IMR-90 (cell line): Measurements from ENCODE around the gene ATG9A. TPM values are rescaled to one million over a fixed set of nuclear protein-coding genes. Genes with fewer than 3 reads are reported as not detected.
A peak's percentile ranks its signal among the peaks of the same experiment; 100 is the strongest.

ENCODE experiments used
- ATAC-seq: fragments of 200-7000 bp; cut with Tn5 transposase; 2 replicates; pipeline ENCODE4 v1.9.1; 2020; ENCODE audit warnings: low read depth, mild to moderate bottlenecking, moderate library complexity
- BruUV-seq: library from RNA; stranded (reverse); fragments of 400-500 nt; replicated peaks from 2 replicates; lab custom pipeline; 2021; lab: Mats Ljungman, UMichigan
- CTCF ChIA-PET: fragments of 300-600 bp; formaldehyde crosslinking; extraction: SDS; loops from one replicate; lab custom pipeline; 2021; ENCODE audit warnings: antibody characterized with exemption; lab: Yijun Ruan, JAX
- POLR2A ChIA-PET: fragments of 300-600 bp; sonication (Branson Sonifier 250); formaldehyde crosslinking; loops from one replicate; lab custom pipeline; 2022; ENCODE audit warnings: antibody characterized with exemption; ENCODE audit not compliant: unreplicated experiment; lab: Charles Lee
- DNase-seq: peaks from one replicate; pipeline ENCODE4 v3.0.0; 2013
- H2AFZ ChIP-seq: replicated peaks from 2 replicates; pipeline ENCODE3; 2013; ENCODE audit warnings: low read length, mild to moderate bottlenecking; ENCODE audit not compliant: poor library complexity
- H2AK5ac ChIP-seq: 2 replicates; pipeline ENCODE4 v1.6.1; 2013; ENCODE audit warnings: low read depth, low read length, inconsistent platforms
- H2AK9ac ChIP-seq: replicated peaks from 2 replicates; pipeline ENCODE3; 2013; ENCODE audit warnings: mild to moderate bottlenecking, low read depth, low read length, moderate library complexity; ENCODE audit not compliant: poor library complexity
- H2BK120ac ChIP-seq: 2 replicates; pipeline ENCODE4 v1.6.1; 2013; ENCODE audit warnings: low read depth, low read length, inconsistent platforms
- H2BK15ac ChIP-seq: 3 replicates; pipeline ENCODE4 v1.6.1; 2013; ENCODE audit warnings: low read depth, low read length, inconsistent platforms
- H2BK20ac ChIP-seq: 2 replicates; pipeline ENCODE4 v1.6.1; 2013; ENCODE audit warnings: low read depth, mild to moderate bottlenecking, inconsistent platforms, low read length, moderate library complexity
- H2BK5ac ChIP-seq: 2 replicates; pipeline ENCODE4 v1.6.1; 2013; ENCODE audit warnings: mild to moderate bottlenecking, low read depth, low read length, inconsistent platforms; ENCODE audit not compliant: poor library complexity, severe bottlenecking
- H3K14ac ChIP-seq: replicated peaks from 2 replicates; pipeline ENCODE4 v1.6.1; 2013; ENCODE audit warnings: low read depth, low read length, inconsistent platforms
- H3K18ac ChIP-seq: 2 replicates; pipeline ENCODE4 v1.6.1; 2013; ENCODE audit warnings: low read depth, low read length, control low read depth
- H3K23ac ChIP-seq: 2 replicates; pipeline ENCODE4 v1.6.1; 2013; ENCODE audit warnings: low read depth, low read length, inconsistent platforms
- H3K27ac ChIP-seq: 2 replicates; pipeline ENCODE4 v1.5.1; 2013; ENCODE audit warnings: mild to moderate bottlenecking, control low read depth, low read length; ENCODE audit not compliant: insufficient read depth
- H3K27me3 ChIP-seq: 2 replicates; pipeline ENCODE4 v1.6.1; 2013; ENCODE audit warnings: low read length; ENCODE audit not compliant: control insufficient read depth, insufficient read depth
- H3K36me3 ChIP-seq: 2 replicates; pipeline ENCODE4 v1.6.1; 2013; ENCODE audit warnings: low read length, mixed read lengths; ENCODE audit not compliant: control insufficient read depth, insufficient read depth
- H3K4ac ChIP-seq: 2 replicates; pipeline ENCODE4 v1.6.1; 2013; ENCODE audit warnings: low read depth, low read length, inconsistent platforms
- H3K4me1 ChIP-seq: 2 replicates; pipeline ENCODE4 v1.6.1; 2013; ENCODE audit warnings: low read length, mixed read lengths; ENCODE audit not compliant: control insufficient read depth, insufficient read depth
- H3K4me2 ChIP-seq: 2 replicates; pipeline ENCODE4 v1.6.1; 2013; ENCODE audit warnings: low read depth, mild to moderate bottlenecking, control low read depth, low read length, moderate library complexity
- H3K4me3 ChIP-seq: 2 replicates; pipeline ENCODE4 v1.5.1; 2013; ENCODE audit warnings: low read depth, mild to moderate bottlenecking, control low read depth, low read length, moderate library complexity; ENCODE audit not compliant: insufficient read depth
- H3K56ac ChIP-seq: 2 replicates; pipeline ENCODE4 v1.6.1; 2013; ENCODE audit warnings: low read length, inconsistent platforms; ENCODE audit not compliant: insufficient read depth; ENCODE audit errors: extremely low read depth
- H3K79me1 ChIP-seq, 2 experiments: 2 replicates each; pipeline ENCODE4 v1.6.1; 2013; ENCODE audit warnings: low read length in 2 of 2, inconsistent platforms in 1 of 2, low read depth in 1 of 2
- H3K9ac ChIP-seq: 2 replicates; pipeline ENCODE4 v1.6.1; 2013; ENCODE audit warnings: low read depth, low read length, control low read depth
- H3K9me1 ChIP-seq: 2 replicates; pipeline ENCODE4 v1.6.1; 2013; ENCODE audit warnings: low read length, inconsistent platforms; ENCODE audit not compliant: insufficient read depth
- H3K9me3 ChIP-seq: 2 replicates; pipeline ENCODE4 v1.6.1; 2013; ENCODE audit warnings: low read length; ENCODE audit not compliant: control insufficient read depth, insufficient read depth
- H4K20me1 ChIP-seq: 2 replicates; pipeline ENCODE4 v1.6.1; 2013; ENCODE audit warnings: low read length, inconsistent platforms; ENCODE audit not compliant: insufficient read depth
- H4K5ac ChIP-seq: 2 replicates; pipeline ENCODE4 v1.6.1; 2013; ENCODE audit warnings: mild to moderate bottlenecking, low read depth, low read length, control low read depth
- H4K8ac ChIP-seq, 2 experiments: 2 replicates each; pipeline ENCODE4 v1.6.1; 2013; ENCODE audit warnings: low read depth in 2 of 2, low read length in 2 of 2, control low read depth in 1 of 2, inconsistent platforms in 1 of 2
- H4K91ac ChIP-seq: 2 replicates; pipeline ENCODE4 v1.6.1; 2013; ENCODE audit warnings: low read depth, low read length, inconsistent platforms; ENCODE audit not compliant: insufficient read depth
- BHLHE40 ChIP-seq: fragments of 150-350 bp; IDR thresholded peaks from 2 replicates; pipeline ENCODE4 v1.6.1; 2016; ENCODE audit warnings: mild to moderate bottlenecking, low read depth, low read length
- CEBPB ChIP-seq: IDR thresholded peaks from 2 replicates; pipeline ENCODE4 v1.6.1; 2012; ENCODE audit warnings: low read depth, low read length, improper control_type of control experiment
- CHD1 ChIP-seq: IDR thresholded peaks from 2 replicates; pipeline ENCODE4 v1.6.1; 2012; ENCODE audit warnings: low read depth, low read length, improper control_type of control experiment
- ELK1 ChIP-seq: fragments of 150-350 bp; IDR thresholded peaks from 2 replicates; pipeline ENCODE4 v1.6.1; 2016; ENCODE audit warnings: low read depth, mild to moderate bottlenecking, low read length, moderate library complexity, borderline replicate concordance
- FOS ChIP-seq: fragments of 150-350 bp; IDR thresholded peaks from 2 replicates; pipeline ENCODE4 v1.6.1; 2016; ENCODE audit warnings: low read depth, low read length
- MAZ ChIP-seq: IDR thresholded peaks from 2 replicates; pipeline ENCODE4 v1.6.1; 2012; ENCODE audit warnings: low read depth, mild to moderate bottlenecking, low read length, improper control_type of control experiment, moderate library complexity, borderline replicate concordance
- MXI1 ChIP-seq: IDR thresholded peaks from 2 replicates; pipeline ENCODE4 v1.6.1; 2012; ENCODE audit warnings: low read depth, mild to moderate bottlenecking, low read length, moderate library complexity, borderline replicate concordance
- NFE2L2 ChIP-seq: fragments of 150-350 bp; IDR thresholded peaks from 2 replicates; pipeline ENCODE4 v1.6.1; 2016; ENCODE audit warnings: low read depth, mild to moderate bottlenecking, low read length
- POLR2A ChIP-seq: IDR thresholded peaks from 2 replicates; pipeline ENCODE4 v1.6.1; 2012; ENCODE audit warnings: mild to moderate bottlenecking, low read depth, low read length
- RAD21 ChIP-seq: IDR thresholded peaks from 2 replicates; pipeline ENCODE4 v1.6.1; 2012; ENCODE audit warnings: low read length, improper control_type of control experiment
- RCOR1 ChIP-seq: IDR thresholded peaks from 2 replicates; pipeline ENCODE4 v1.6.1; 2012; ENCODE audit warnings: mild to moderate bottlenecking, low read length, improper control_type of control experiment; ENCODE audit not compliant: insufficient replicate concordance
- RFX5 ChIP-seq: IDR thresholded peaks from 2 replicates; pipeline ENCODE4 v1.8.0; 2012; ENCODE audit warnings: low read depth, mild to moderate bottlenecking, low read length, moderate library complexity
- SMC3 ChIP-seq: fragments of 150-350 bp; IDR thresholded peaks from 2 replicates; pipeline ENCODE4 v1.6.1; 2016; ENCODE audit warnings: low read depth, mild to moderate bottlenecking, antibody characterized with exemption, low read length, moderate library complexity
- USF2 ChIP-seq: fragments of 150-350 bp; IDR thresholded peaks from 2 replicates; pipeline ENCODE4 v1.6.1; 2017; ENCODE audit warnings: mild to moderate bottlenecking, antibody characterized with exemption, low read length, low read depth
- WGBS, 2 experiments: methylation state at CpG; one replicate each; pipeline versions ENCODE4 v1.1.5 to v1.1.7; 2013; ENCODE audit warnings: missing lambda C conversion rate in 2 of 2; ENCODE audit not compliant: insufficient read length in 1 of 2; ENCODE audit errors: extremely low coverage in 2 of 2; 5-methylcytosine and 5-hydroxymethylcytosine counted together
- dilution Hi-C: fragments of 300-500 bp; cut with HindIII; formaldehyde crosslinking; loops from one replicate; pipeline ENCODE4 v1.14.3; 2018; ENCODE audit warnings: low sequenced_read_pairs; ENCODE audit not compliant: unreplicated experiment
- in situ Hi-C: fragments of 300-500 bp; cut with MboI; formaldehyde crosslinking; loops from 3 replicates; pipeline ENCODE4 v1.14.3; 2019; ENCODE audit warnings: low sequenced_read_pairs, inconsistent platforms, mixed read lengths
- intact Hi-C: fragments of 100-400 bp; cut with micrococcal nuclease; formaldehyde crosslinking; loops from 2 replicates; pipeline ENCODE4 v1.10.0; 2022
- polyA plus RNA-seq, 3 experiments: library from polyadenylated mRNA; depleted of rRNA; stranded (reverse); fragments of >200 nt; gene quantifications; 2 replicates each; pipeline ENCODE4 v1.2.3, GENCODE V29; 2012; ENCODE audit warnings: low replicate concordance in 1 of 3
- total RNA-seq: library from RNA; depleted of rRNA; stranded (reverse); fragments of >200 nt; gene quantifications from 2 replicates; pipeline ENCODE4 v1.2.3, GENCODE V29; 2012
- TF ChIP-seq, protein P1 (sequence below): conservative IDR thresholded peaks from 2 replicates; pipeline ENCODE4 v1.5.1; 2012; ENCODE audit warnings: mild to moderate bottlenecking, low read depth, low read length, improper control_type of control experiment

The ATG9A gene
- total and polyA plus RNA-seq, 2 of the 4 experiments (the other 2 are of a cell fraction) = 35.1 to 58.3 TPM

- Histone ChIP-seq H3K27me3 (no peaks in the 10 kb centered on the region), H3K23ac (no peak overlapping the region), H3K14ac (0 out of 2 replicates have a peak overlapping the region, but pooled peaks have one; percentile 40), H3K4me1 (peaks cover 5% of the 10 kb centered on the region; the same call in 1 of the 2 replicates), H2AK9ac (peak overlapping the region; percentile 79), H2BK20ac (no peak overlapping the region), H2AFZ (peak overlapping the region; percentile 70), H4K5ac (no peak overlapping the region), H3K79me1 (peaks cover 3 to 20% of the 10 kb centered on the region in 2 experiments; a peak in 2 of 4 replicates), H2AK5ac (peak overlapping the region; percentile 92), H3K18ac (no peak overlapping the region), H3K9me1 (0 out of 2 replicates have a peak, but pooled peaks cover 4% of the 10 kb centered on the region), H3K27ac (peak overlapping the region; percentile 78), H3K9ac (no peak overlapping the region), H2BK5ac (peak overlapping the region; percentile 35), H3K56ac (no peak overlapping the region), H3K4ac (peak overlapping the region; percentile 74), H3K9me3 (no peaks in the 10 kb centered on the region), H4K20me1 (peaks cover 7% of the 10 kb centered on the region; the same call in 1 of the 2 replicates), H4K8ac (peak overlapping the region; percentile 34 to 55; a peak in 3 of 4 replicates), H3K36me3 (peaks cover 20% of the 10 kb centered on the region), H2BK120ac (peak overlapping the region; percentile 0; the same call in 1 of the 2 replicates), H4K91ac (peak overlapping the region; percentile 47), H3K4me3 (no peak overlapping the region), H3K4me2 (no peak overlapping the region), H2BK15ac (no peak overlapping the region)
- in situ Hi-C loops = loop anchor here (5.0 kb wide), 2 partner anchors 36 to 126 kb away; partner anchors contain the start of gene ZFAND2B
- dilution Hi-C loops = no loop called here
- DNase-seq = peak; percentile 86
- intact Hi-C loops = loop anchor here (2.0 kb wide), 1 partner anchor 124 kb away; no protein-coding TSS in a partner anchor
- ChIA-PET CTCF (interaction anchor here (1.2 kb wide), 1 partner anchor 108 kb away, joined by 3 read pairs; the partner anchor contains the start of gene DNAJB2), POLR2A (interaction anchor here (0.6 kb wide), 1 partner anchor 35 kb away, joined by 4 read pairs; the partner anchor contains the start of gene ZFAND2B)
- no TSS peak for BruUV-seq
- ATAC-seq = peak; percentile 87
- WGBS, 2 experiments = 40% methylated on average over 2 of the region's 6 CpGs; no CpG with 5 or more reads in 1 of the 2 experiments
- TF ChIP-seq BHLHE40 = no peak
- no peak for TF ChIP-seq CEBPB
- no peak for TF ChIP-seq RFX5
- no peak for TF ChIP-seq ELK1
- TF ChIP-seq MAZ = peak; percentile 25; the same call in 1 of the 2 replicates
- TF ChIP-seq POLR2A = no peak
- peak; percentile 87 for TF ChIP-seq MXI1
- TF ChIP-seq FOS = no peak
- TF ChIP-seq RAD21 = peak; percentile 56
- peak; percentile 94 for TF ChIP-seq USF2
- TF ChIP-seq CHD1 = no peak
- TF ChIP-seq RCOR1 = no peak
- TF ChIP-seq SMC3 = peak; percentile 52
- TF ChIP-seq, protein P1, sequence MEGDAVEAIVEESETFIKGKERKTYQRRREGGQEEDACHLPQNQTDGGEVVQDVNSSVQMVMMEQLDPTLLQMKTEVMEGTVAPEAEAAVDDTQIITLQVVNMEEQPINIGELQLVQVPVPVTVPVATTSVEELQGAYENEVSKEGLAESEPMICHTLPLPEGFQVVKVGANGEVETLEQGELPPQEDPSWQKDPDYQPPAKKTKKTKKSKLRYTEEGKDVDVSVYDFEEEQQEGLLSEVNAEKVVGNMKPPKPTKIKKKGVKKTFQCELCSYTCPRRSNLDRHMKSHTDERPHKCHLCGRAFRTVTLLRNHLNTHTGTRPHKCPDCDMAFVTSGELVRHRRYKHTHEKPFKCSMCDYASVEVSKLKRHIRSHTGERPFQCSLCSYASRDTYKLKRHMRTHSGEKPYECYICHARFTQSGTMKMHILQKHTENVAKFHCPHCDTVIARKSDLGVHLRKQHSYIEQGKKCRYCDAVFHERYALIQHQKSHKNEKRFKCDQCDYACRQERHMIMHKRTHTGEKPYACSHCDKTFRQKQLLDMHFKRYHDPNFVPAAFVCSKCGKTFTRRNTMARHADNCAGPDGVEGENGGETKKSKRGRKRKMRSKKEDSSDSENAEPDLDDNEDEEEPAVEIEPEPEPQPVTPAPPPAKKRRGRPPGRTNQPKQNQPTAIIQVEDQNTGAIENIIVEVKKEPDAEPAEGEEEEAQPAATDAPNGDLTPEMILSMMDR = peak; percentile 72
- TF ChIP-seq NFE2L2 = no peak
Observed at GRCh38 chr2:219171231-219171651, 58.2 kb downstream of the ATG9A start.
